ENCODE data around the gene ANKRD2.
A peak's percentile ranks its signal among the peaks of the same experiment; 100 is the strongest.
"Not testable (repeated sequence)": the region's sequence is repeated elsewhere in the genome, so short reads cannot be mapped to it uniquely, and the experiment has no call there.

Gene ANKRD2

DNA sequence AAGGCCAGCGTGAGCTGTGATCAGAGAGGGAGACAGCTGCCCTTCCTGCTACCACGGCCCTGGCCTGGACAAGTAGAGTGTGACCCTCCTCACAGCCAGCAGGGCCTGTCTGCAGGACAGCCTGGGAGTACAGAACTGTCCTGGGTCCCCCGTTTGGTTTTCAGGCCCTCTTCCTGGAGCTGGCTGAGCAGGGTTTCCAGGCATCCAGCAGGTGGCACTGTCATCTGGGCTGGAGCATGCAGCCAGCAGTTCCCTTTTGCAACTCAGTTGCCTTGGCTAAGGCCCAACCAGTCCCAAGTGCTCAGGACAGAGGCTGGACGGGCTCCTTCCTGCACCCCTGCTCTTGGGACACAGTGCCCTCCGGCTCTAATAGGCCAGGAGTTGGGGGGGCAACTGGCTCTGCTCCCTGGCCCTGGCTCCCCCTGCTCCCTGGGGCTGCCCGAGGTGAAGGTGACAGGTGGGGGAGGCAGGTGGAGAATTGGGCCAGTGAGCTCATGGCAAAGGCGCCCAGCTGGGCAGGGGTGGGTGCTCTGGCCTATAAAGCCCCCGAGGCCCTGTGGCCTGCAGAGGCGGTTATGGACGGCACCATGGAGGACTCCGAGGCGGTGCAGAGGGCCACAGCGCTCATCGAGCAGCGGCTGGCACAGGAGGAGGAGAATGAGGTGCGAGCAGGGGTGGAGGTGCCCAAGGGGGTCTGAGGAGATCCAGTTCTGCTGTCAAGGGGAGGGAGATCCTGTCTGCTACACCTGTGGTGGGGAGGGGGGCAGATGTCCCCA is at the start of gene ANKRD2:
TSS of gene ANKRD2 (plus strand) at position 566 of the 776 bp plus-strand sequence. CDS start at position 576, 10 bp downstream.
- peak; percentile 23 for DNase-seq

- no peak for DNase-seq
Measured at GRCh38 chr10:97522937-97523336, 49.6 kb upstream of the ANKRD2 start.

GRCh38 chr10:97525086-97525485 is 47.5 kb upstream of the ANKRD2 start:
- DNase-seq = no peak

GRCh38 chr10:97525683-97526110 is 46.9 kb upstream of the ANKRD2 start:
- DNase-seq = no peak

DNA sequence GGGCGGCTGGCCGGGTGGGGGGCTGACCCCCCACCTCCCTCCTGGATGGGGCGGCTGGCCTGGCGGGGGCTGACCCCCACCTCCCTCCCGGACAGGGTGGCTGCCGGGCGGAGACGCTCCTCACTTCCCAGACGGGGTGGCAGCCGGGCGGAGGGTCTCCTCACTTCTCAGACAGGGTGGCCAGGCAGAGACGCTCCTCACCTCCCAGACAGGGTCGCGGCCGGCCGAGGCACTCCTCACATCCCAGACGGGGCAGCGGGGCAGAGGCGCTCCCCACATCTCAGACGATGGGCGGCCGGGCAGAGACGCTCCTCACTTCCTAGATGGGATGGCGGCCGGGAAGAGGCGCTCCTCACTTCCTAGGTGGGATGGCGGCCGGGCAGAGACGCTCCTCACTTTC is 43.7 kb upstream of the ANKRD2 start:
- not testable (repeated sequence) for DNase-seq

- DNase-seq = no peak
Measured at GRCh38 chr10:97529685-97530465, 42.7 kb upstream of the ANKRD2 start.

GRCh38 chr10:97531401-97531986 is 41.1 kb upstream of the ANKRD2 start:
- DNase-seq = no peak

DNA sequence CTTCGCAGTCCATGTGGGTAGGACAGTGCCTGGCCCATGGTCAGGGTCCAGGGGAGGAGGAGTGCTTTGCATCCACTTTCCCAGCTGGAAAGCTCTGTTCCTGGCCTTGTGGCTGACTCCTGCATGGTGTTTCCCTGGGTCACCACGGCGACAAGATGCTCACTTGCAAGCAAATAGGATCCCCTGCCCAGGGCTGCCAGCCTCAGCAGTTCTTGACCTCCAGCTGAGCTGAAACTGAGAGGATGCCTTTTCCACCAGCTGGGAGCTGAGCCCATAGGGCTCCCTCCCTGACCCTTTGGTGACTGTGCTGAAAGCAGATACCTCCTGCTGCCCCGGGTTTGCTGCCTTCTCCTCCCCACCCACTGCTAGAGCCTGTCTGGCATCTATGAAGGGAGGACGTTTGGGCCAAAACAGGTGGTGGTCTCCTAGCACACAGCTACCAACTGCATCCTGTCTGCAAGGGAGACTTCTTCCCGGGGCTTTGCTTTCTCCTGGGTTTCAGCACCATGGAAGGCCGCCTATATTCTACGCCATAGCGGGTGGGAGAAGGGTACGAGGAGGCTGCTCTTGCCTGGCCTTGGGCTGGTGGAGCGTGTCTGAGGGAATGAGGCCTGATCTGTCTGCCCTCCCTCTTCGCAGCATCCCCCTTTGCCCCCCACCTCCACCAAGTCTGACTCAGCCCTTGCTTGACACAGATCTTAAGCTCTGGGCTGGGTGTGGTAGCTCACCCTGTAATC is 39.5 kb upstream of the ANKRD2 start:
- DNase-seq = no peak

DNA sequence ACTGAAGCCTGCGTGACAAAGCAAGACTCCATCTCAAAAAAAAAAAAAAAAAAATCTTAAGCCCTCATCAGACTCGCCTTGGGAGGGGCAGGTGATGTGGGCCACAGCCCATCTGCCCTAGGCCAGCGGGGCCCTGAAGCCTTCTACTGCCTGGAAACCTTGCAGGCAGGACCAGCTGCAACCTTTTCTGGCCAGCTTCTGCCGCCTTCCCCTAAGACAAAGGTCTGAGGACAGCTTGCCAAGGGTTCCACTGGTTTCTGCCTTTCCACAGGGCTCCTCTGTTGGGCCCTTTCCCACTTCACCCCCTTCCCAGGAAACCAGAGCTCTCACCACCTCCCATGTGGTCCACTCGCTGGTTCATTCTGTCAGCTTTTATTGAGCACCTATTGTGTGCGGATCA is 38.7 kb upstream of the ANKRD2 start:
- DNase-seq = no peak

DNA sequence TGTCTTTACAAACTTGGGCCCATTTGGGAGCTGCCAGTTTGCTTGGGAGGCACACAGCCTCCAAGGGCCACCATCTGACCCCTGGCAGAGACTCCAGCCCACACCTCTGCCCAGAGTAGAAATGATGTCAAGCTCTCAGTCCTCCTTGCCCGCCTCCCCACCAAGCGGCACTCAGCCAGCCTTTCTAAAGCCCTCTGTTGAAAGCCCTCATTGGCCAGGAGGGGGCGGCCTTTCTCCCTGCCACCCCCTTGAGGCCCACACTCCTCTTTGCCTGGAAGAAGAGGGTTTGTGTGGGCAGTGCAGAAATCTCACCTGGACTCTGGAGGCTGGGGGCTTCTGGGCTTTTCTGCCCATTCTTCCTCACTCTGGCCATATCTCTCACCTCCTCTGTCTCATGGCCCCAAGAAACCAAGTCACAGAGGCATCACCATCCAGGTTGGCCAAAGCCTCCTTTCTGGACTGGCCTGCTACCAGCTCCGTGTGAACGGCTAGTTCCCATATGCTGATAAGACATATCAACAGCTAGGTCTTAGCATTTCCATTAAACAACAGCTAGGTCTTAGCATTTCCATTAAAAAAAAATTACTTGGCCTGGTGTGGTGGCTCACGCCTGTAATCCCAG is 37.7 kb upstream of the ANKRD2 start:
- DNase-seq = no peak

- no peak for DNase-seq
Measured at GRCh38 chr10:97537186-97537869, 35.3 kb upstream of the ANKRD2 start.

- no peak for DNase-seq
Measured at GRCh38 chr10:97538411-97538810, 34.2 kb upstream of the ANKRD2 start.

DNA sequence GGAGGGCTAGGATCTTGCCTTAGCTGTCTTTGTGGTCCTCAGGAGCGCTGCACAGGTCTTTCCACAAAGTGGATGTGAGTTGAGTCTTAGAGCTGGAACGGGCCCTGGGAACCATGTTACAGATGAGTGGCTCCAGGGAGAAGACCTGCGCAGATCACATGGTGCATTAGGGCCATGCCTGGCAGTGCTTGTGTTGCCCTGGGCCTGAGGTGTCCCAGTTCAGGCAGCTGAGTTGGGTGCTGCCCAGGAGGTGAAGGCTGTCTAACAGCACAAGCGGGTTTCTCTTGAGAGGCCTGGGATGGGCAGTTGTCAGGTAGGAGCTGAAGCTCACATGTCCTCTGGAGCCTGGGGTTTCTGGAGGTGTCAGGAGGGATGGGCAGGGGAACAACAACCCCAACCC is 33.7 kb upstream of the ANKRD2 start:
- DNase-seq = no peak

DNA sequence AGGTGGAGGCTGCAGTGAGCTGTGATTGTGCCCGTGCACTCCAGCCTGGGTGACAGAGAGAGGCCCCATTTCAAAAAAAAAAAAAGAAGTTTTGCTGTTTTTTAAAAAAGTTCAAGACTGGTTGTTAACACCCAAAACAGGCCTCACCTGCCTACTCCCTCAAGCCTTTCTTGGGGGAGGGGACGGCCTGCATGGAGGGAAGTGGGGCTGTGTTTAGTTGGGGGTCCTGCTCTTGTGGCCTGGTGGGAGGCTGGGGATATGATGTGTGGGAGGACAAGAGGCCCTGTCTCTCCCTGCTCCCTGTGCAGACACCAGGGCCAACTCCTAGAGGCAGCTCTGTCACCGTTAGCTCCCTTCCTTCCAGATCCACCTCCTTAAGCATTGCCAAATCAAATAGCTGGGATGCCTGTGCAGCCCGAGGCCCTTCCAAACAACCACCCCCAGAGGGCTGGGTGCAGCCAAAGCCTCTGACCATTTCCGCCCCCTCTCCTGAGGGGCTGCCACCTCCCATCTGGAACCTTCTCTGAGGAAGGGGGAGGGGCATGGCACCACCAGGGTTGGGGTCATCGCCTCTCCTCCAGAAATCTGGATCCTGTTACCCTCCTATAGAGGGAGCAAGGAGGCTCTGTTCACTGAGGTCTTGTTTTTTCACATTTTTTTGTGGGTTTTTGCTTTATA is 32.9 kb upstream of the ANKRD2 start:
- DNase-seq = no peak

- no peak for DNase-seq
Measured at GRCh38 chr10:97540669-97541500, 31.7 kb upstream of the ANKRD2 start.

DNA sequence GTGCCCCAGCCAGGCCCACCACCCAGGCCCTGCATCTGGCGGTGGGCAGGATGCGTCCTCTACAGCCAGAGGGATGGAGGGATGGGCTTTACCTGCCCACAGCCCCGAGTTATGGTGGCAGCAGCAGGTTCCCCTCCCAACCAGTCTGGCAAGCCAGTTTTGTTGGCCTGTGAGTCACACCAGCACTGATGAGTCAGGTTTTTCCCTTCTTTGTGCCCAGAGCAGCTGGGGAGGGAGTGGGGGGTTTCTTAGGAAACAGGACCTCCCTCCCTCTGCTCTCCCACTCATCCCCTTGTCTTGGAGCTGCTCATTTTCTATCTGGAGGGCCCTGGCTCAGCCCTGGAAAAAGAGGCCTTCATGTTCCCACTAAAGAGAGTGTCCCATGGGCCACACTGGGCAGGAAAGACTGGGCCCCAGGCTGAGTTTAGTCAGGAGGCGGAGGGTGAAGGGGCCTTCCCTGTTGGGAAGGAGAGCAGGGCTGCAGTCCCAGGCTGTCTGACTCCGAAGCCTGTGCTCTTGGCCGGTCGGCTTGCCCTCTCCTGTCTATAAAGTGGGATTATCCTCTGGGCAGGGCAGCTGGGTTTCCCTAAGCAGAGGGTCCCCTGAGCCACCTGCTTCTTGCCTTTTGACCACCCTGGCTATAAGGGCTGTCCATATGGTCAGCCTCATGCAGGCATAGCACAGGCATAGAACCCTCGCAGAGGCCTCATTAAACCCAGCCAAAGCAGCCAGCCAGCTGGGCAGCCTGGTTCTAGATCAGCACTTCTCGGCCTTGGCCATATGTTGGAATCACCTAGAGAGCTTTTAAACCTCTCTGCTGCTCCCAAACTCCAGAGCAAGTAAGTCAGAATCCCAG is 30.2 kb upstream of the ANKRD2 start:
- DNase-seq = peak; percentile 31

GRCh38 chr10:97543025-97543546 is 29.5 kb upstream of the ANKRD2 start:
- DNase-seq = peak; percentile 41

GRCh38 chr10:97546456-97547270 is 25.9 kb upstream of the ANKRD2 start:
- DNase-seq = no peak

Measured in activated T-cell treated with anti-CD3 and anti-CD28 coated beads for 4 hours (primary cell).